SK-N-SH treated with all-trans-retinoic acid at 6 μM for 48 hours (cell line): ENCODE data around the gene SYP.

ENCODE experiments used
- CSDC2 ChIP-seq: fragments of 250-450 bp; sonication (Bioruptor Pico); IDR thresholded peaks from 2 replicates; pipeline ENCODE4 v1.5.0; 2020; ENCODE audit warnings: mild to moderate bottlenecking, moderate library complexity
- ESRRG ChIP-seq: fragments of 250-450 bp; sonication (Bioruptor Pico); IDR thresholded peaks from 2 replicates; pipeline ENCODE4 v1.6.1; 2021; ENCODE audit warnings: mild to moderate bottlenecking
- OSR1 ChIP-seq: fragments of 250-450 bp; sonication (Bioruptor Pico); IDR thresholded peaks from 2 replicates; pipeline ENCODE4 v1.8.0; 2022; ENCODE audit warnings: moderate library complexity, mild to moderate bottlenecking, inconsistent platforms
- PATZ1 ChIP-seq: fragments of 250-450 bp; sonication (Bioruptor Pico); IDR thresholded peaks from 2 replicates; pipeline ENCODE4 v1.8.0; 2020; ENCODE audit warnings: mild to moderate bottlenecking, moderate library complexity, borderline replicate concordance
- POU6F1 ChIP-seq: fragments of 250-450 bp; sonication (Bioruptor Pico); IDR thresholded peaks from 2 replicates; pipeline ENCODE4 v1.8.0; 2021; ENCODE audit warnings: low read depth, mild to moderate bottlenecking, moderate library complexity, borderline replicate concordance
- ZFP3 ChIP-seq: fragments of 250-450 bp; sonication (Bioruptor Pico); IDR thresholded peaks from 2 replicates; pipeline ENCODE4 v1.5.0; 2020; ENCODE audit warnings: mild to moderate bottlenecking, moderate library complexity
- ZFP30 ChIP-seq: fragments of 450-650 bp; formaldehyde crosslinking; IDR thresholded peaks from 2 replicates; pipeline ENCODE4 v1.5.0; 2022; ENCODE audit warnings: mild to moderate bottlenecking, moderate library complexity
- ZNF565 ChIP-seq: fragments of 450-650 bp; formaldehyde crosslinking; conservative IDR thresholded peaks from 2 replicates; pipeline ENCODE4 v1.5.0; 2020; ENCODE audit warnings: low read depth, mild to moderate bottlenecking, moderate library complexity
- ZNF8 ChIP-seq: fragments of 450-650 bp; formaldehyde crosslinking; IDR thresholded peaks from 2 replicates; pipeline ENCODE4 v1.5.0; 2020; ENCODE audit warnings: mild to moderate bottlenecking, moderate library complexity

DNA sequence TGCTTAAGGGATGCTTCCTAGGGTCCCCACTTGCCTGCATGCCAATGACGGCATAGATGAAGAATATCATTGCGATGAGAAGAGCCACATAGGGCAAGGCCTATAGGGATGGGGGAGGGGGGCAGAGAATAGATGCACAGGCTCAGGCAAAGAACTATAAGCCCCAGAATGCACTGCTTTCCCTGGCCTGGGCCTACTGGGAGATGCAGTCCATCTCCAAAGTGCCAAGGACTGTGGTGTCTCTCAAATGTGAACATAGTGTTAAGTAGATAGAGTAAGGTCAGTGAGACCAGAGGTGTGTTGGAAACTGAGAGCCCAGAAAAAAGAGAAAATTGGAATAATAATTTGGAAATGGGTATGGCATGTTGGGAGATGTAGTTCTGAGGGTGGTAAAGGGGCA, 12.2 kb upstream of the SYP start:
- TF ChIP-seq ZFP3 (CRISPR knock-in tag) (no peak), POU6F1 (CRISPR knock-in tag) (no peak), ESRRG (CRISPR knock-in tag) (no peak), ZNF565 (no peak), CSDC2 (CRISPR knock-in tag) (no peak), ZNF8 (CRISPR knock-in tag) (no peak), PATZ1 (CRISPR knock-in tag) (no peak), ZFP30 (CRISPR knock-in tag) (no peak), OSR1 (CRISPR knock-in tag) (no peak)
